Jurkat, Clone E6-1 (cell line): ENCODE results near the gene HIPK3. TPM values are rescaled to one million over a fixed set of nuclear protein-coding genes. Genes with fewer than 3 reads are reported as not detected.
"Not testable (repeated sequence)": the region's sequence is repeated elsewhere in the genome, so short reads cannot be mapped to it uniquely, and the experiment has no call there.

Experiments used
- DNase-seq: peaks from one replicate; pipeline ENCODE4 v3.0.0-alpha.2; 2011; ENCODE audit warnings: low read depth, low spot score
- H3K4me3 ChIP-seq: 2 replicates; pipeline ENCODE4 v1.5.1; 2011; ENCODE audit warnings: mild to moderate bottlenecking, low read length, control low read depth, moderate library complexity
- polyA plus RNA-seq: library from polyadenylated mRNA; unstranded; fragments of >200 nt; gene quantifications from one replicate; pipeline ENCODE4 v1.2.1, GENCODE V29; 2012; ENCODE audit warnings: missing spikeins; ENCODE audit not compliant: insufficient read length, insufficient read depth

HIPK3 gene
- polyA plus RNA-seq: 7.3 TPM

GRCh38 chr11:33257160-33257896 lies at the start of gene HIPK3:
TSS of gene HIPK3 (plus strand) at chr11:33257381.
- peak within 1 kb of the TSS; percentile 78 for H3K4me3 ChIP-seq
- peak; percentile 33 for DNase-seq

GRCh38 chr11:33207408-33207985 lies 49.7 kb upstream of the HIPK3 start:
- DNase-seq: no peak
- no peak overlapping the region for H3K4me3 ChIP-seq

DNA sequence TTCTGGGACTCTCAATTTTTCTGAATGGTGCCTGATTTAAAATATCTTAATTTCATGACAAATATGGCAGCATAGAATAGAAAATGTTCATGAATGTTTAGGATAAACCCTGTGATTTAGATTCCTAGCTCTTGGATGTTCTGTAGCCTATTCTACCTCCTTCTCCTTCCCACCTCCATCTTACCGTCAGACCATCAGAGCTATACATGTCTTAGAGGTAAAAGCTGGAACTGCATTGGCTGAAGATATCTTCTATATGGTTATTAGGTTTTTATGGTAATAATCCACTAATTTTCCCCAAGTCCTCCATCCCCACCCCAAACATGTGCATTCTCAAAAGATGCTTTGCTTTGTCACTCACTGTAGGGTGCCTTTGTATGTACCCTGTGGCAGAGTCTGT lies 49.0 kb upstream of the HIPK3 start:
- no peak overlapping the region for H3K4me3 ChIP-seq
- no peak for DNase-seq

DNA sequence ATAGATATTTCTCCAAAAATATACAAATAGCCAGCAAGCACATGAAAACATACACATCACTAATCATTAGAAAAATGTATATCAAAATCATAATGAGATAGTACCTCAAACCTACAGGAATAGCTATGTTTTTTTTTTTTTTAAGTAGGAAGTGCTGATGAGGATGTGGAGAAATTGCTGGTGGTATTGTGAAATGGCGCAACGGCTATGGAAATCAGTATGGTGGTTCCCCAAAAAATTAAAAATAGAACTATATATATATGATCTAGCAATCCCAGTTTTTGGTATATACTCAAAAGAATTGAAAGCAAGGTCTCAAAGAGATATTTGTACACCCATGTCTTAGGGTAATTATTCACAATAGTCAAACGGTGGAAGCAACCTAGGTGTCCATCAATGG lies 46.0 kb upstream of the HIPK3 start:
- H3K4me3 ChIP-seq: no peak overlapping the region
- DNase-seq: no peak

DNA sequence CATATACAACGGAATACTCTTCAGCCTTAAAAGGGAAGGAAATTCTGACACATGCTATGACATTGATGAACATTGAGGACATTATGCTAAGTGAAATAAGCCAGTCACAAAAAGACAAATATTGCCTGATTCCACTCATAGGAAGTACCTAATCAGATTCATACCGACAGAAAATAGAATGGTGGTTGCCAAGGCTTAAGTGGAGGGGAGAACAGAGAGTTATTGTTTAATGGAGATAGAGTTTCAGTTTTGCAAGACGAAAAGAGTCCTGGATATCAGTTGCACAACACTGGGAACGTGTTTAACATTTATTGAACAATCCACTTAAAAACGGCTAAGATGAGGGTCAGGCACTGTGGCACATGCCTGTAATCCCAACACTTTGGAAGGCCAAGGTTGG lies 45.6 kb upstream of the HIPK3 start:
- DNase-seq: no peak

DNA sequence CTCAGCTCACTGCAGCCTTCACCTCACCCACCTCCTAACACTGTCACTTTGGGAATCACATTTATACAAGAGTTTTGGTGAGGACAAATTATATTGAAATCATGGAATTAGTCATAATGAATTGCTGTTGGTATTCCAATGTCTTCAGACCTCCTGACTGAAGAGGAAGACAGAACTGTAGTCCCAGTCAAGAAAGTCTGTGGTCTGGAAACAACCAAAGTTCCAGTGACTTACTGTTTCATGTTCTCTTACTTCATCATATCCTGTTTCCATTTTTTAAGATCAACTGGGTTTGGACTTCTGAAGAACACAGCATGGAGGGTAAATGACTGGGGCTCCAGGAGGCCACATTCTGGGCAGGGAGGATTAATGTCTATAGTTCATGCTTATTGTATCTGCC lies 43.0 kb upstream of the HIPK3 start:
- no peak for DNase-seq
- no peak overlapping the region for H3K4me3 ChIP-seq

More for the DNA sequence above, 45.6 kb upstream of the HIPK3 start:
- no peak overlapping the region for H3K4me3 ChIP-seq

- DNase-seq: no peak
- H3K4me3 ChIP-seq: no peak overlapping the region
These were observed 42.4 kb upstream of the HIPK3 start for GRCh38 chr11:33214767-33215166.

DNA sequence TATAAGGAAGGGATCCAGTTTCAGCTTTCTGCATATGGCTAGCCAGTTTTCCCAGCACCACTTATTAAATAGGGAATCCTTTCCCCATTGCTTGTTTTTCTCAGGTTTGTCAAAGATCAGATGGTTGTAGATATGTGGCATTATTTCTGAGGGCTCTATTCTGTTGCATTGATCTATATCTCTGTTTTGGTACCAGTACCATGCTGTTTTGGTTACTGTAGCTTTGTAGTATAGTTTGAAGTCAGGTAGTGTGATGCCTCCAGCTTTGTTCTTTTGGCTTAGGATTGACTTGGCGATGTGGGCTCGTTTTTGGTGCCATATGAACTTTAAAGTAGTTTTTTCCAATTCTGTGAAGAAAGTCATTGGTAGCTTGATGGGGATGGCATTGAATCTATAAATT lies 40.5 kb upstream of the HIPK3 start:
- H3K4me3 ChIP-seq, DNase-seq: not testable (repeated sequence)

DNA sequence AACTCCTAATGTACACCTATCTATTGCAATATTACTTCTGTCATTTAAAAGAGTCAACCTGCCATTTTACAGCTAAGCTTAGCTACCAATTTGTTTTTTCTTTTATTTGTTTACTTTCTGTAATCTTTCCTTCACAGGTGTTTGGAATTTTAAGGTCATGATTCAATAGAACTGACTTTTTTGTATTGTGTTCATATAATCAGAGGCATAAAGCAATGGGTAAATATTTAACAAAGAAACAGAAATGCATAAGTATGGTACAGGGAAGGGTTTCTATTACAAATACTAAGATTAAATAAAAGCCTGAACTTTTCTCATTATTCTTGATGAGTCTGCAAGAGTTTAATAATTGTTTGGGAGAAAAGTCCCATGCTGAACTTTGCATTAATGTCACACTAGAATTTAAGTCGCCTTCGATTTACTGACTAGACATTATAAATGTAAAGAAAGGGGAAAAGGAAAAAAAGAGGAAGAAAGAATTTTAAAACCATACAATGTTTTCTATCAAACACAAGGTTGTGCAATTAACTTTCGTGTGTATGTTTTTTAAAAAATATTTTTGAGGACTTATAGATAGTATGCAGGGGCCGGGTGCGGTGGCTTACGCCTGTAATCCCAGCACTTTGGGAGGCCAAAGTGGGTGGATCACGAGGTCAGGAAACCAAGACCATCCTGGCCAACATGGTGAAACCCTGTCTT lies 35.0 kb upstream of the HIPK3 start:
- DNase-seq: no peak
- H3K4me3 ChIP-seq: no peak overlapping the region

DNA sequence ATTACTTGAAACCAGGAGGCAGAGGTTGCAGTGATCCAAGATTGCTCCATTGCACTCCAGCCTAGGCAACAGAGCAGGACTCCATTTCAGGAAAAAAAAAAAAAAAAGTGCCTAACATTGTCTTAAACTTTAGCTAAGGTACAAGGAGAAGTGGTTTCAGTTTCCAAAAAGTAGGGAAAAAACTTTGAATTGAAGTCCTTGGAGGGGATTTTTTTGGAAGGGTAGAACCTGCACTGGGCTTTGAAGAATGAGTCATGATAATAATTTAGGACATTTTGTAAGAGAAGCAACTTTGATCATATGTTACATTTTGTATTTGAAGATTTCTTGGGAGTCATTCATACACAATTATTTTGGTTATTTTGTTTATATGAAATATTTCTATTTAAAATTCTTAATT lies 31.8 kb upstream of the HIPK3 start:
- no peak for DNase-seq
- H3K4me3 ChIP-seq: no peak overlapping the region

GRCh38 chr11:33227578-33228261 lies 29.5 kb upstream of the HIPK3 start:
- H3K4me3 ChIP-seq: no peak overlapping the region
- no peak for DNase-seq

- no peak for DNase-seq
- H3K4me3 ChIP-seq: no peak overlapping the region
These were observed 22.6 kb upstream of the HIPK3 start for GRCh38 chr11:33234397-33235190.

GRCh38 chr11:33237039-33237597 lies 20.1 kb upstream of the HIPK3 start:
- DNase-seq: no peak

GRCh38 chr11:33242575-33242974 lies 14.6 kb upstream of the HIPK3 start:
- no peak overlapping the region for H3K4me3 ChIP-seq
- no peak for DNase-seq

More at GRCh38 chr11:33237039-33237597, 20.1 kb upstream of the HIPK3 start:
- no peak overlapping the region for H3K4me3 ChIP-seq

DNA sequence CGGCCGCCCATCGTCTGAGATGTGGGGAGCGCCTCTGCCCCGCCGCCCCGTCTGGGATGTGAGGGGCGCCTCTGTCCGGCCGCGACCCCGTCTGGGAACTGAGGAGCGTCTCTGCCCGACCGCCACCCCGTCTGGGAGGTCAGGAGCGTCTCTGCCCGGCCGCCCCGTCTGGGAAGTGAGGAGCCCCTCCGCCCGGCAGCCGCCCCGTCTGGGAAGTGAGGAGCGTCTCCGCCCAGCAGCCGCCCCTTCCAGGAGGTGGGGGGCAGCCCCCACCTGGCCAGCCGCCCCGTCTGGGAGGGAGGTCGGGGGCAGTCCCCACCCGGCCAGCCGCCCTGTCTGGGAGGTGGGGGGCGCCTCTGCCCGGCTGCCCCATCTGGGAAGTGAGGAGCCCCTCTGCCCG lies 13.5 kb upstream of the HIPK3 start:
- not testable (repeated sequence) for H3K4me3 ChIP-seq, DNase-seq

DNA sequence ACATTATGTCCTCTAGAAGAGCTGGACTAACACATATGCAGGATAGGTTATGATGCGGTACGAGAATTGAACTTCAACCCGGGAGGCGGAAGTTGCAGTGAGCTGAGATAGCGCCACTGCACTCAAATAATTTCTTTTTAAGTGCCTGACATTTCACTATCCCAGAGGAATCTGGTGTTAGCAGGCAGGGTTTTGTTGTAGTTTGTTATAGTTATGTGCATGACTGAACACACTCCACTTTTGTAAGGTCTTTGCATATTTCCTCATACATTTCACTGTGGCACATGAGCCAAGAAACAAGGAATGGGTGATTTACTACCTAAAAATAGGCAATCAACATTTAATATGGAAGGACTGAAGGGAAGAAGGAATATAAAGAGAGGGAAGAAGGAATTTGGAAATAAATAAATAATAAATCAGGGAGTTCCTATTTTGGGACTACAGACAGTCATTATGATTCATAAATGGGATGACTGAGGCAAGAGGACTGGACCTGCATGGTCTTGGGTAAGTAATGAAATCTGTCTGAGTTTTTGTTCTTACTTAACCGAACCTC lies 8.7 kb upstream of the HIPK3 start:
- H3K4me3 ChIP-seq: no peak overlapping the region
- no peak for DNase-seq

DNA sequence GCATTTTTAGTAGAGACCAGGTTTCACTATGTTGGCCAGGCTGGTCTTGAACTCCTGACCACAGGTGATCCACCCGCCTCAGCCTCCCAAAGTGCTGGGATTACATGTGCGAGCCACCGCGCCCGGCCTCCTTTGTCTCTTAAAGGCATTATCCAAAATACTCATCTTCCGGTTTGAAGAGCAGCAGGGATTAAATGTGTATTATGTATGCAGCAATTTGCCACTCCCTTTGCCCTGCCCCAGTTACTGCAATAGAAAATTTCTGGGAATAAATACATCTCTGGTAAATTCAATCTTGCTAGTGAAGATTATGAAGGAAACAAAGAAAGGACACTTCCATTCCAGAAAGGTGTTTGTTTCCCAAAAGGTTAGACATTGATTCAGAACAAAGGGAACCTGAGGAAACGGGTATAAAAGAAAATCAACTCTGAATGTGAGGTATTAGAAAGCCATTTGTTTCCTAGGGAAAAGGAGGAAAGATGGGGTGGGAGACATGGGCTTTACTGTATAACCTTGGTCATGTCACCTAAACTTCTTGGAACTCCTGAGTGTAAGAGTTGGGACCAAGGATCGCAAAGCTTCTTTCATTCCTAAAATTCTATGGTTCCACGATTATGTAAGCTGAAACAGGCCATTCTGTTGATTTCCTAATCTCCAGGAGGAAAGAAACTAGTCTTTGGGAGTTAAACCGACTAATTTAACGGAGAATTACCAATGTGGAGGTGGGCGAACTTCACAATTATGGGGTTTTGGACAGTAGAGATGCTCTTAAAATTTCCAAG lies 959 bp upstream of the HIPK3 start:
- H3K4me3 ChIP-seq: peak overlapping the region; percentile 78
- no peak for DNase-seq

DNA sequence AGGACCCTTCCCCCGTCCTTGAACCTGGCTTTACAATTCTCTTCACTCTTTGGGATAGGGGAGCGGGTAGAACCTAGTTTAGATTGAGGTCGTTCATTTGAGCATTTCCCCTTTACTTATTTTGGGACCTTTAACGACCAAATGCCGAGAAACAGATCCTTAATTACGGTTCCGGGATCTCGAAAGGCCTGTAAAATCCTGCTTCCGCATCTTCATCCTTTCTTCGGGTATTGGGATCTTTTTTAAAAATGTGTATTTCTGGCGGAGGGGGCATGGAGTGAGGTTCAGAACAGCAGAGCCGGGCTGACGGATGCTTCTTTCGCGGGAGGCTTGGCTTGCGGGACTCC lies 395 bp upstream of the HIPK3 start:
- no peak for DNase-seq
- H3K4me3 ChIP-seq: peak overlapping the region; percentile 78
